GM06990 (cell line): ENCODE data around the gene GRID2.
"Not testable (repeated sequence)": the region's sequence is repeated elsewhere in the genome, so short reads cannot be mapped to it uniquely, and the experiment has no call there.

Source experiments
- DNase-seq: peaks from one replicate; pipeline ENCODE4 v3.0.0-alpha.2; 2011; ENCODE audit not compliant: insufficient read length; ENCODE audit errors: extremely low read depth
- H3K27me3 ChIP-seq: replicated peaks from 2 replicates; pipeline ENCODE4 v1.6.0; 2011; ENCODE audit warnings: low read length; ENCODE audit not compliant: control insufficient read depth, insufficient read depth
- H3K36me3 ChIP-seq: 2 replicates; pipeline ENCODE4 v1.5.1; 2011; ENCODE audit warnings: low read length; ENCODE audit not compliant: control insufficient read depth, insufficient read depth
- H3K4me3 ChIP-seq: replicated peaks from 2 replicates; pipeline ENCODE4 v1.5.1; 2011; ENCODE audit warnings: low read depth, mild to moderate bottlenecking, control low read depth, low read length
- CTCF ChIP-seq: IDR thresholded peaks from 2 replicates; pipeline ENCODE4 v1.5.1; 2011; ENCODE audit warnings: low read length, control low read depth, mild to moderate bottlenecking, inconsistent platforms; ENCODE audit not compliant: insufficient read depth, poor library complexity, severe bottlenecking

Gene GRID2

DNA sequence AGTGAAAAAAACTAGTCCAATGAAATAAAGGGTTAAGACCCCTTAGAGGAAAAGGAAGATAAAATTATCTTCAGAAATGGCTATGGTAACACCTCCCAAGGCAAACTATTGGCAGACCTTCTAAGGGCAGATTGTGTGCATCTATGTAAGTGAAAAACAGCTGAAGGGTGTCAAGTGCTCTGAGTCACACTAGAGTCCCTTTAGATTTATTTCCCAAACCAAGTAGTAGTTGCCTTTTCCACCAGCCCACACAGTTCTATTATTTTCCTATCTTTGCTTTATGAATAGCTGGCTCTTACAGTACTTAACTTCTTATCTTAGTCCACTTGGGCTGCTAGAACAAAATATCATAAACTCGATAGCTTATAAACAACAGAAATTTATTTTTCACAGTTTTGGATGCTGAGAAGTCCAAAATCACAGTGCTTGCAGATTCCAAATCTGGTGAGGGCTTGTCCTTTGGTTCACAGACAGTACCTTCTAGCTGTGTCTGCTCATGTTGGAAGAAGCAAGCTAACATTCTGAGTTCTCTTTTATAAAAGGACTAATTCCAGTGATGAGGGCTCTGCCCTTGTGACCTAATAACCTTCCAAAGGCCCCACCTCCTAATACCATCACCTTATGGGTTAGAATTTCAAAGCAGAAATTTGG, 143.6 kb downstream of the GRID2 start:
- H3K36me3 ChIP-seq = no peaks in the 10 kb centered on the region
- H3K4me3 ChIP-seq = no peak overlapping the region
- no peak for TF ChIP-seq CTCF
- DNase-seq = no peak
- H3K27me3 ChIP-seq = no peaks in the 10 kb centered on the region

DNA sequence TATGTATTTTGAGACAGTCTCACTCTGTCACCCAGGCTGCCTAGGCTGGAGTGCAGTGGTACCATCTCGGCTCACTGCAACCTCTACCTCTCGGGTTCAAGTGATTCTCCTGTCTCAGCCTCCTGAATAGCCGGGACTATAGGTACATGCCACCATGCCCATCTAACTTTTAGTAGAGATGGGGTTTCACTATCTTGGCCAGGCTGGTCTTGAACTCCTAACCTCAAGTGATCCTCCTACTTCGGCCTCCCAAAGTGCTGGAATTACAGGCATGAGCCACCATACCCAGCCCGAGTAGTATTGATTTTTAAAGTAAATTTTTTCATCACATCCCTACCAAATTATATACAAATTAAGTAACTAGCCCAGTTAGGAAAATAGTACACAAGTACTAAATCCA, 144.4 kb downstream of the GRID2 start:
- H3K27me3 ChIP-seq, H3K36me3 ChIP-seq, DNase-seq, H3K4me3 ChIP-seq: not testable (repeated sequence)

GRCh38 chr4:92450694-92451093, 146.9 kb downstream of the GRID2 start:
- DNase-seq = no peak
- Histone ChIP-seq H3K36me3 (no peaks in the 10 kb centered on the region), H3K4me3 (no peak overlapping the region), H3K27me3 (no peaks in the 10 kb centered on the region)
- TF ChIP-seq CTCF = no peak

DNA sequence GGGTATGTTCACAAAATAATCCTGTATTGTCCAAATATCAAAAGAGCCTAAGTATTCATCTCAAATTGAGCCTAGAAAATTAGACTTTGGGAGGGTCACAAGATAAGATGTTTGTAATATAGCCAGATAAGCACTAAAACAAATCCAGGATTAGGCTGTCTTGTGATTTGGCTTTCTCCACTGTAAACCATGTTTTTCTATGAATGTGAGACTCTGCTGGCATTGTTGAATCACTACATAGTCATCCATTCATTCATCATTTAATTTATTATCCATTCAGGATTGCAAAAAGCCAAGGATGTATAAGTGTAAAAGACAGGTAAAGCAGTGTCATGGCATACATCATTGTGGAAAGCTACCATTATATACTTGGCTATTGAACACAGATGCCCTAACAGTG, 148.0 kb downstream of the GRID2 start:
- H3K4me3 ChIP-seq = no peak overlapping the region
- no peaks in the 10 kb centered on the region for H3K36me3 ChIP-seq
- H3K27me3 ChIP-seq = no peaks in the 10 kb centered on the region
- no peak for TF ChIP-seq CTCF
- no peak for DNase-seq

- H3K36me3 ChIP-seq, H3K4me3 ChIP-seq, H3K27me3 ChIP-seq, DNase-seq: not testable (repeated sequence)
These were observed 148.6 kb downstream of the GRID2 start for GRCh38 chr4:92452383-92452782.

DNA sequence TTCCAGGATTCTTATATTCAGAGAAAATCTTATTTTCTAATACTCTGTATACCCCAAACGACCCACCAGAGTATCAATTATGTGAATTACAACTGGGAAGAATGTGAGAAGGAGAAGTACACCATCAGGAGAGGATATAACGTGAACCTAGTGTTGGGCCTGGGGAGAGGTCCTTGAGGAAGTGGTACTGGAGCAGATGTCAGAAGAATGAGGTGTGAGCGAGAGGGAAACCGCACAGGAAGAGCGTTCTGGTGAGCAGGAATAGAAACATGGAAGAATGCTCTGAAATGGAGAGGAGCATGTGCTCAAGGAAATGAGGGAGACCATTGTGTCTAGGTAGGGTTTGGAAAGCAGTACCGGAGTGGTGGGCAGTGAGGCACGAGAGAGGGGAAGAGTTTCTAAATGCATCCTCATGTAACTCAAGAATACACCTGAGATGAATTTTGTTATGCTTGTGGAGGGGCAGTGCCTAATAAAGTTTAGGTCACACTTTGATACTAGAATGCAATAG, 151.6 kb downstream of the GRID2 start:
- H3K36me3 ChIP-seq = no peaks in the 10 kb centered on the region
- no peak overlapping the region for H3K4me3 ChIP-seq
- H3K27me3 ChIP-seq = no peaks in the 10 kb centered on the region
- no peak for TF ChIP-seq CTCF
- DNase-seq = no peak

DNA sequence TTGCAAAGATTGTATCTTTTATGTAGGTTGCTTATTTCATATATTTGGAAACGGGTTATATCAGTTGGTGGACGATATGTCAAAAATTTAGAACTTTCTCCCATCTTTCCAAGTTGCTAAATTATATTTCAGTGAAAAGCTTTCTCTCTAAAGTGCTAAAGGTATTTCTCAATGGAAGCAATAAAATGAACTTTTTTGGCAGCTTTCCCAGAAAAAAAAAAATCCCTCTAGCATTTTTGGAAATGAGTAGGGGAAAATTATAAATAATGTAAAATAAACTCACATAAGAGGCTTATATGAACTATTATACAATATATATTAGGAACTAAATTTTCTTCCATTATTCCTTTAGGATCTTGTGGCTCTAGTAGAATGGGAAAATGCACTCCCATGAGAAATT, 152.2 kb downstream of the GRID2 start:
- TF ChIP-seq CTCF = no peak
- H3K27me3 ChIP-seq = no peaks in the 10 kb centered on the region
- H3K4me3 ChIP-seq = no peak overlapping the region
- no peaks in the 10 kb centered on the region for H3K36me3 ChIP-seq
- no peak for DNase-seq
